Urinary bladder (tissue), 4 donors: ENCODE measurements around the gene SEMA3C. TPM values are rescaled to one million over a fixed set of nuclear protein-coding genes. Genes with fewer than 3 reads are reported as not detected.

Experiments used
- DNase-seq: peaks from one replicate; pipeline ENCODE4 v3.0.0-alpha.2; 2015; ENCODE audit errors: extremely low spot score
- H3K27ac ChIP-seq: one replicate; pipeline ENCODE4 v1.5.1; 2013; ENCODE audit warnings: low read depth, mild to moderate bottlenecking, moderate library complexity
- H3K36me3 ChIP-seq: one replicate; pipeline ENCODE4 v1.6.1; 2013; ENCODE audit warnings: mild to moderate bottlenecking, moderate library complexity; ENCODE audit not compliant: insufficient read depth
- H3K4me1 ChIP-seq: one replicate; pipeline ENCODE4 v1.6.1; 2013; ENCODE audit warnings: mild to moderate bottlenecking, moderate library complexity; ENCODE audit not compliant: insufficient read depth
- H3K4me3 ChIP-seq: one replicate; pipeline ENCODE4 v1.5.1; 2013; ENCODE audit warnings: low read depth, low read length
- WGBS: extraction: QIAGEN DNeasy Blood & Tissue Kit; methylation state at CpG from one replicate; pipeline ENCODE4 v1.1.7; 2013; 5-methylcytosine and 5-hydroxymethylcytosine counted together
- polyA plus RNA-seq: library from polyadenylated mRNA; stranded (reverse); fragments of 200-250 nt; gene quantifications from one replicate; pipeline ENCODE4 v1.2.3, GENCODE V29; 2013
- total RNA-seq: library from RNA; depleted of rRNA; stranded (reverse); fragments of >200 nt; gene quantifications from one replicate; pipeline ENCODE4 v1.2.3, GENCODE V29; 2014
- donor health status: healthy with polysubstance abuse.
- donor health status: healthy.

SEMA3C gene
- total and polyA plus RNA-seq, 2 donors: 62.3 to 570 TPM

DNA sequence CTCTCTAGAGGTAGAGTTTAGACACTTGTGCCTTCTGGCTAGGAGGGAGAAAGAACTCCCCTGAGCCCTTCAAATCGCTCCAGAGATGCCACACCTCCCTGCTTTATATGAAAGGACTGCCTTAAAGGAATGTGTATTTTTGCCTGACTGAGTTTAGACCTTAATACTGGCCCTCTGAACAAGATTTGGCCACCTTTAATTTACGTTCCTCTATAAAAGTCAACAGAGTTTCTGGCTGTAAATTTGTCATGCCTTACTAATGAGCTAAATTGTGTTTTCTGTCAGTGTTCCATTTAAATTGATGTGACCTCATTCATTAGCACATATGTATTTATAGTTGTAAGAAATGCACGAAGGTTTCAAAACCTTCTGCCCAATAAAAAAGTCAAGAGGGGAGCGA lies 48.0 kb downstream of the SEMA3C start:
- 43% methylated on average over 4 of the region's 4 CpGs for WGBS
- no peak overlapping the region for H3K4me3 ChIP-seq
- no peaks in the 10 kb centered on the region for H3K4me1 ChIP-seq
- no peaks in the 10 kb centered on the region for H3K36me3 ChIP-seq
- no peak overlapping the region for H3K27ac ChIP-seq
- DNase-seq: no peak

DNA sequence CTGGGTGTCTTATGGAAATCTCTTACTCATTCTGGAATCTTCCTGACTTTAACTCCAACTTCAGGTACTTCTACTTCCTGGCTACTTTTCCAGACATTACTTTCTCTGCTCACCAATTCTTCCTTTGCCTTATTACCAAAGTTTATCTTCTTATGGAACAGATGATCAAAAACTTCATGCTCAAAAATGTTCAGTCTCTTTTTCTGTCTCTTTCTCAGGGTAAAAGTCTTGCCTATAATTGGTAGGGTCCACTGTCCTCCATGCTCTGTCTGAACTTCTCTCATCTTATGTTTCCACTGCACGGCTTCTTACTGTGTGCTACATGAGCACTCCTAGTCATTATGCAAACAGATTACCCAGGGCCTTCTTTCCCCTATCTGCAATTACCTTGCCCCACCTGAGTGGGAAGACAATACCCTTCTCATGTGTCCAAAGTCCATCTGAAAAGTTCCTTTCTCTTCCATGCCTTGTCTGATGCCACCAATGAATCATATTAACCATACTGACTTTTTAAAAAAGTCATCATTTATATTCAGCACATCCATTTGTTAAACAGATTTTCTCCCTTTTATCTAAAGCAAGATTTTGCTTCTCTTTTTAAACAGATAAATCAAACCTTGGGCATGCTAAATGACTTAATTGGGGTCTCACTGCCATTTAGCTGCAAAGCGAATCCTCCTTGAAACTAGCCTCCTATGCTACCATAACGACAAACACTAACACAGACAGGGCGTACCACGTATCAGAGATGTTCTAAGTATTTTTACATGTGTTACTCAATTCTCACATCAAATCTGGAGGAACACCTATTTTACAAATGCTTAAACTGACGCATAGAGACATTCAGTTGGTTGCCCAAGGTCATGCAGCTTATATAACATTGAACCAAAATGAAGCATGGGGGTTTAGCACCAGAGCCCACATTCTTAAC lies 48.8 kb downstream of the SEMA3C start:
- Histone ChIP-seq H3K27ac (no peak overlapping the region), H3K36me3 (no peaks in the 10 kb centered on the region), H3K4me1 (no peaks in the 10 kb centered on the region), H3K4me3 (no peak overlapping the region)
- DNase-seq: no peak
- 95% methylated on average over 6 of the region's 6 CpGs for WGBS

DNA sequence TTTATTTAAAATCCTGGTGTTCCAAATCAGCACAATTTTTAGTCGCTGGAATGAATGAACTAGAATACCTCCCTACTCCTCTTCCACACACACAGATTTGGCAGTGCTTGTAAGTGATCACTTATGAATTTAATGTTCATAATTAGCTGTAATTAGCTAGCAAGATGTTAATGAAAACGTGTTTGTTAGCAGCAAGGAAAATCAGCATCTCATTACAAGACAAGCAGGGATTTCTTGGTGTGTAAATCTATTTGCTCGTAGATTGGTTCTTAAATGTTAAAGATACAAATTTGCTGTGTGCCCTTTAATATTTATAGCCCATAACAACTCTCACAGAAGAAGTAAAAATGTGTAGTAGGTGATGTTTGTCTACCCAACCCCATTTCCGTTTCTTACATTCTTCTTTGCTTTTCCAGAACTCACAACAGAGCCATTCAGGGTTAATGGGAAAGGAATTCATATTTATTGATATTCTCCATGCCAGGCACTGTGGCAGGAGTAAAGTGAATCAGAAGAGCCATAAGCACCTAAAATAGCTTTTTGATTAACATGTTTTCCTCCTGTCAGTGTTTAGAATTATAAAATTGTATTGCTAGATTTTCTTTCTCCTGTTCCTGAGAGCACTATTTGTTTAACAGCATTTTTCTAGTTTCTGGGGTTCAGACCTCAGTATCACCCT lies 49.6 kb downstream of the SEMA3C start:
- no peaks in the 10 kb centered on the region for H3K36me3 ChIP-seq
- H3K27ac ChIP-seq: no peak overlapping the region
- DNase-seq: no peak
- WGBS: 73% methylated on average over 4 of the region's 4 CpGs
- no peaks in the 10 kb centered on the region for H3K4me1 ChIP-seq
- H3K4me3 ChIP-seq: no peak overlapping the region

DNA sequence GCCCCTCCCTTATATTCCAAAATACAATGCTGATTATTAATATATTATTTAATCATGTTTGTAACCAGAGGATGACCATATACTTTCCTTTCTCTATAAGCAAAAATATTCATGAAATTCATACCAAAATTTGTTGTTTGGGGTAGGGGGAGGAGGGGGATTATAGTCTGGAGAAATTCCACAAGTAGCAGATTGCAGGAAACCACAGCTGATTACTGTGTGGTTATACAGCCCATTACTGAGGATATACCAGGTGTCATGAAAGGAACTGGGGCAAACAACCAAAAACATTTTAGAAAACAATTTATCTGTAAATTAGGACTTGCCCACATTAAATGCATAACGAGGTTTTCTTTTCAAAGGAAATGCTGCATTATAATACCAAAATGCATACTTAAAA lies 50.3 kb downstream of the SEMA3C start:
- 79% methylated on average over 1 of the region's 1 CpG for WGBS
- H3K36me3 ChIP-seq: no peaks in the 10 kb centered on the region
- H3K27ac ChIP-seq: no peak overlapping the region

DNA sequence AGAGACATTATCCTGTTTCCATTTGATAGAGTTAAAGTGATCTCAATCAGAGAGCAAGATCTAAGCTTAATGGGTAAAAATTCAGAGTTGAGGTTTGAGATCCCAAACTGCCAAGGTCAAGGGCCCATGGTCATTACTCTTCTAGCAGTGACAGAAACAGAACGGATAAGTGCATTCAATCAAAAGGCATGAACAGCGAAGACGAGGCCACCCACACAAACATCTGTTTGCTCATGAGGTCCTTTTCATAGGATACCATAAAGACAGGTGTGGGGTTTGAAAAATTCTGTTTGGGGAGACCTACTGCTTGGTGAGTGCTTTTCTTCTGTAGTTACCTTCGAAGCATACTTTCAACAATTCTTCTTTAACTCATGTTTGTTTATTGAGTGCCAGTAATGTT lies 58.3 kb downstream of the SEMA3C start:
- no peak for DNase-seq
- no peaks in the 10 kb centered on the region for H3K36me3 ChIP-seq
- no peak overlapping the region for H3K27ac ChIP-seq
- H3K4me1 ChIP-seq: no peaks in the 10 kb centered on the region
- 85% methylated on average over 4 of the region's 4 CpGs for WGBS
- no peak overlapping the region for H3K4me3 ChIP-seq

More for the DNA sequence above, 50.3 kb downstream of the SEMA3C start:
- H3K4me1 ChIP-seq: no peaks in the 10 kb centered on the region
- DNase-seq: no peak
- H3K4me3 ChIP-seq: no peak overlapping the region

DNA sequence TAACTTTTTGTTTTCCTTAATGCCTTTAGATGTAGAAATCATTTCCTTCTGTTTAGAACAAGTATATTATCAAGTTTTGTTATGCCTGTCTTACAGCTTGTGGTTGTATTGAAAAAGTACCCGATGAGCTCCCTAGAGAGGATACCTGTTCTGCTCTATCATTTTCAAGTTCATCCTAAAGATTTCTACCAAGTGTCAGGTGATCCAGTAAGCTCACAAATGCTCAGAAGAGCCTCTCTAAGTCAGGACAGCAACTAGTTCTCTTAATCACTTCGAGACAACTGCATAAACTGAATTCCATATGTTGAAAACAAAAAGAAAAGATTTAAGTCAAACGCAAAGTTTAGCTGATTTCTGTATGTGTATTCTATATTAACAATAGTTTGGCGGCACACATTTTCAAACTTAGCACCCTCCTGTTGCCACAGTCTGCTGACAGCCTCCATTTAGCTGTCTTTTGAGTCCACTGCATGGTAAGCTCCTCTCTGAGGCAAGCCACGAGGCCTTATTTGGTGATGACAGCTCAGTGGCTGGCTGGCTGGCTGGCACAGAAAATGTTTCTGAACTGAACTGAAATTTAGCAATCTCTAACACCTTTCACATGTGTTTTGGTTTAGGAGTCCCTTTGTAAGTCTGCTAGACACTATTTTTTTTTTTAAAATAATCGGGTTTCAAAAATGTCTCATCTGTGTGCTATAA lies 59.4 kb downstream of the SEMA3C start:
- H3K4me1 ChIP-seq: no peaks in the 10 kb centered on the region
- no peaks in the 10 kb centered on the region for H3K36me3 ChIP-seq
- H3K27ac ChIP-seq: no peak overlapping the region
- WGBS: 50% methylated on average over 6 of the region's 6 CpGs
- DNase-seq: no peak
- no peak overlapping the region for H3K4me3 ChIP-seq

DNA sequence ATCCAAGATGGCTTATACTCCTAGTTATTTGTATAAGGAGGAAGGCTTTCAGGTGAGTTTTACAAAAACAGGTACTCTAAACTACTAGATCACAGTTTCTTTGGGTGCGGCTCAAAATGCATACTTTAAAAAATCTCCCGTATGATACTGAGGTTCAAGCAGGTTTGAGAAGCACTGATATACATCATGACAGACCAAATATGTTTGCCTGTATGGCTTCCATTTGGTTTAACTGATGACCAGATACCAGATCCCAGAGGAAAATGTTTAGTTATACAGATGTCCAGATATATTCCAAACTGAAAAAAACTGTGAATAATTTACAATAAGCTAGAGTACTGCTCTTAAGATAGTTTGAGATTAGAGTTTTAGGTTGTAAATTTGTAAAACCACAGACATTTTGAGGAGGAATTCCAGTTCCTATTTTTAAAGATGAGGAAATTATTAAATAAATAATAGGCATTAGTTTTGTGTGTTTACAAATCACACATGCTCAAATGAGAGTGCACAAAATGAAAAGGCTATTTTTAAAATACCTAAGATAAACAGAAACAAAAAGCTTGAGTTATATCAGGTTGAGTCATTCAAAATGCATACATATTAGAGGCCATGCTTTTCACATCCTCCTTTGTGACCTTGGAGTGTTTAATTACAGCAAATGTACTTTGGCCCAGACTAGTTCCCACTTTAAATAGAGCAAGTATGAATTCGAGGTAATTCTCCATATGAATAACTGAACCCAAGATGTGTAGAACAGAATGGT lies 60.5 kb downstream of the SEMA3C start:
- no peak for DNase-seq
- no peak overlapping the region for H3K27ac ChIP-seq
- no peak overlapping the region for H3K4me3 ChIP-seq
- no peaks in the 10 kb centered on the region for H3K4me1 ChIP-seq
- WGBS: 49% methylated on average over 3 of the region's 3 CpGs
- H3K36me3 ChIP-seq: no peaks in the 10 kb centered on the region

DNA sequence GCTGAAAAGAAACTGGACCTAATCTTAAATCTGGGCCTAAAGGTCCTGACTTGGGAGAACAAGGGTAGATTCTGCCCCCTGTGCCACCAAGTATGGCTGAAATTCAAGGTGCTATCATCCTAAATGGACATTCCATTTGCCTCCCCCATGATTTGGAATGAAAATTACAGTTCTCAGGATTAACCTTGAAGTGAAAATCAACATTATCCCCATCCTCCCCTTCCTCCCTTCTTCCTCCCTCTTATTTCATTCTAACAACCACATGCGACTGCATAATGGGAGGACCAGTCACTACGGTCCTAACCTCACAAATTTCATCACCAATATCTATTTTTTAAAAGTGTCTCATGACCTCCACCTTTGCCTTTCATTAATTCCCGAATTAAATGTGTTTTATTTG lies 62.1 kb downstream of the SEMA3C start:
- DNase-seq: no peak
- H3K4me1 ChIP-seq: no peaks in the 10 kb centered on the region
- no peak overlapping the region for H3K27ac ChIP-seq
- no peak overlapping the region for H3K4me3 ChIP-seq
- no peaks in the 10 kb centered on the region for H3K36me3 ChIP-seq
- 81% methylated on average over 3 of the region's 3 CpGs for WGBS

DNA sequence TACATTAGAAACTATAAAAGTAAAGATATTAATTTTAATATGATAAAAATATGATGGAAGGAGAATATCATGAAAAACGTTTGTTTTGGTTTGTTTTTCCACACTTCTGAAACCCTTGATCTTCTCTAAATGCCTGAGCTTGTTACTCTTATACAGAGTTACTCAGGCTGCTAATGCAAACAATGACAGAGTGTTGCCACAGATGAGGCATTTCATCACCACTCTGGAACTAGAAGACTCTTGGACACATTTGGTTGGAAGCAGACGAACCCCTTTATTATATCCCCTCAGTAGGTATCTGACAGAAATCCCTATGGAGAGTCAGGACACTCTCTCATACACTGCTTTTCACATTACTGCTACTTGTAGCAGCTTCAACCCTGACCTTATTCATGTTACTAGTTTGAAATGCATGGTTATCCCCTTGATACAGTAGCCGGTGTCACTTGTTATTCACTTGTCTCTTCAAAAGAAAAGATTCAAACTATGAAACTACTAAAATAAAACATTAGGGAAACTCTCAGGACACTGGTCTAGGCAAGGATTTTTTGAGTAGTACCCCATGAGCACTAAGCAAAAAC lies 66.9 kb downstream of the SEMA3C start:
- Histone ChIP-seq H3K27ac (no peak overlapping the region), H3K4me3 (no peak overlapping the region), H3K36me3 (no peaks in the 10 kb centered on the region), H3K4me1 (no peaks in the 10 kb centered on the region)
- DNase-seq: no peak
- WGBS: 40% methylated on average over 3 of the region's 3 CpGs

DNA sequence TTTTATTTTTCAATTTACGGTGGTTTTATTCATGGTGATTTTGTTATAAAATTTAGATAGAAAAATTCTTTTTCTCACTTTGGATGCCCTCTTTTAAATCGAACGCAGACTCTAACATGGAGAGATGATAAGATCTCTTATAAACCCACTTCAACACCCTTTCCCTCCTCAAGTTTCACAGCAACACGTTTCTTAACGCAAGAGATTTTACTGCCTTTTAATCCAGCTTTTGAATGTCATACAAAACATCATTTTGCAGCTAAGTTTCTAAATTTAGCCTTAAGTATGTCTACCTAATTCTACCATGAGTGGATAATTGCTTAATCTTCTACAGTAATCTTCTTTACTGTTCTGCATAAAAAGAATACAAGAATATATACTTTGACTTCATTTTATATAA lies 70.0 kb downstream of the SEMA3C start:
- Histone ChIP-seq H3K36me3 (no peaks in the 10 kb centered on the region), H3K4me3 (no peak overlapping the region), H3K27ac (no peak overlapping the region), H3K4me1 (no peaks in the 10 kb centered on the region)
- 44% methylated on average over 5 of the region's 5 CpGs for WGBS
- no peak for DNase-seq

DNA sequence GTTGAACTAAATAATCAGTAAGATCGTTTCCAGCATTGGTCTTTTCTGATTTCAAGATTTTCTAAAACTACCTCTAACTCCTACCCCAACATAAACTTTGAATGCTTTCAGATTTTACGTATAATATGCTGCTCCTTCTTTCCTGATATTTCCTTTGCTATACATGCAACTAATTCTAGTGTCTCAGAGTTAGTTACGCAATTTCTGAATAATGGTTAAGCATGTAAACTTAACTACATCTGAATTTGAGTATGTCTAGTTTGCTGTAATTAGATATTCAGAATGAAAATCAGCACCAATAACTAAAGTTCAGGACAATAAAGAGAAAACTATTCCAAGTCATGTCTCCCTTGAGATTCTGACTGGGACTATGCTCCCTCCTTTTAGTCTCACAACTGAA lies 71.0 kb downstream of the SEMA3C start:
- no peak overlapping the region for H3K4me3 ChIP-seq
- H3K36me3 ChIP-seq: no peaks in the 10 kb centered on the region
- 89% methylated on average over 3 of the region's 3 CpGs for WGBS
- H3K4me1 ChIP-seq: no peaks in the 10 kb centered on the region
- H3K27ac ChIP-seq: no peak overlapping the region
- DNase-seq: no peak

DNA sequence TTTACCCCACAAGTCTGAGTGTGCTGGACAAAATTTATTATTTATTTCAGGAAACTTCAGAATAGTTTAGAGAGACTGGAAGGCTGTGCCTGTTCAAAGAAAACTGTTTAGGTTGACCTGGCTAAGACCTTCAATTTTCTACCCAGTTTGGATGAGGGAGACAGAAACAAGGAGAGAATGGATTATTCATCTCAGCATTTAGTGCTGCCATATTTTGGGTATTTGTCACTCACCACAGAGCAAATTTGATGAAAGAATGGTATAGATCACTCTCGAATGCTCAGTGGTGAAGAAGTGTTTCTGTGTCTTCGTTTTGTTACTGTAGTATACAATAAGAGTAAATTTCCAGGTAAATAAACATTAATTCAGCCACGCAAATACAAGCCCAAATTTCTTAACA lies 71.8 kb downstream of the SEMA3C start:
- no peaks in the 10 kb centered on the region for H3K4me1 ChIP-seq
- H3K36me3 ChIP-seq: no peaks in the 10 kb centered on the region
- WGBS: 91% methylated on average over 3 of the region's 3 CpGs
- no peak overlapping the region for H3K4me3 ChIP-seq
- no peak for DNase-seq
- H3K27ac ChIP-seq: no peak overlapping the region

DNA sequence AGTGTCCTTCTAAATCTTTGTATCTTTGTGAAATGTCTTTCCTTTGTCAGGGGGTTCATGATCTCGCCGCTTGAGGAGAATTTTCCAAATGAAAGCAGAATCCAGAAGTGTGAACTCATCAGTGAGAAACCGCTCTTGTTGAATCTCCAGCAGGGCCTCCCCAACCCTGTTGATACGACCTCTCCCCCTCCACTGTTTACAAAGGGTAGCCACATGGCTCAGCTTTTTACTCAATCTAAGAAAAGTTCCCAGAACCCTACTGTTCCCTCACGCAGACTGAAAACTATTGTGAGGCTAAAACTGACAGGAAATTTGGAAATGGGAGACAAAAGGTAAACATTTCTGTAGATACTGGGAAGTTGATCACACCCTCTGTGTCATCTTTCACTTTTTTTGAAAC lies 73.9 kb downstream of the SEMA3C start:
- Histone ChIP-seq H3K36me3 (no peaks in the 10 kb centered on the region), H3K4me1 (no peaks in the 10 kb centered on the region), H3K4me3 (no peak overlapping the region), H3K27ac (no peak overlapping the region)
- WGBS: 84% methylated on average over 5 of the region's 5 CpGs
- no peak for DNase-seq
